Renal pelvis (tissue), 4 donors: Measurements from ENCODE around the gene NLE1. TPM values are rescaled to one million over a fixed set of nuclear protein-coding genes. Genes with fewer than 3 reads are reported as not detected.
A peak's percentile ranks its signal among the peaks of the same experiment; 100 is the strongest.

Experiments used
- DNase-seq: peaks from one replicate; pipeline ENCODE4 v3.0.0-alpha.2; 2013
- polyA plus RNA-seq, 3 donors: library from polyadenylated mRNA; unstranded; fragments of 120-200 nt; gene quantifications; one replicate each; pipeline ENCODE4 v1.2.1, GENCODE V29; 2013; ENCODE audit not compliant: insufficient read length in 3 of 3

NLE1 gene
- polyA plus RNA-seq, 3 donors, result 16.7 to 19.8 (median 18.5) TPM

DNA sequence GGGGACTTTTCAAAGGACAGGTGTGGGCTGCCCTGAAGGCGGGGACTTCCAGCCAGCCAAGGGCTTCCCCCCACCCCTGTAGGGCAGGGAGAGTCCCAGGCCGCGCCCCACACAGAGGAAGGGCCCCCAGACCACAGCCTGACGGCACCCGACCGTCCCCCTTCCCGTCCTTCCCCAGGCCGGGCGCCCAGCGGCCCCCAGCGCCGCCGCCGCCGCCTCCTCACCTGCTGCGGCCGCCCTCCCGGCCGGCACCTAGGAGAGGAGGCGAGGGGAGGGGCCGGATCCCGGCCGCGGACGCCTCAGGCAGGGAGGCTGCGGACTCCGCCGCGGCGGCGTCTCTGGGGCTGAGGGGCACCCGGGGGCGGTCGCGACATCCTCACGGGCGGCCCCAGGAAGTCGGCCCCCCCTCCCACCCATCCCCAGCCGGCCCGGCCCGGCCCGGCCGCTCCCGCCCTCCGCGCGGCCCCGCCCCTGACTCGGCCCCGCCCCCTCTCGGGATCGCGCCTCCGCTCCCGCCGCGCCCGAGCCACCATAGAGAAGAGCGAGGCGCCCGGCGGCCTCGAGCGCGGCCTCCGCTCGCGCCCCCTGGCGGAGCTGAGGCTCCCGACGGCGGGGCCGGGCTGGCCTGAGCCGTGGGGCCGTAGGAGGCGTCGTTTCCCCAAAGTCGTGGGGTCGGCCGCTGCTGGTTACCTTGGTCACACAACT lies 53.1 kb downstream of the NLE1 start:
- peak; percentile 86 for DNase-seq

DNA sequence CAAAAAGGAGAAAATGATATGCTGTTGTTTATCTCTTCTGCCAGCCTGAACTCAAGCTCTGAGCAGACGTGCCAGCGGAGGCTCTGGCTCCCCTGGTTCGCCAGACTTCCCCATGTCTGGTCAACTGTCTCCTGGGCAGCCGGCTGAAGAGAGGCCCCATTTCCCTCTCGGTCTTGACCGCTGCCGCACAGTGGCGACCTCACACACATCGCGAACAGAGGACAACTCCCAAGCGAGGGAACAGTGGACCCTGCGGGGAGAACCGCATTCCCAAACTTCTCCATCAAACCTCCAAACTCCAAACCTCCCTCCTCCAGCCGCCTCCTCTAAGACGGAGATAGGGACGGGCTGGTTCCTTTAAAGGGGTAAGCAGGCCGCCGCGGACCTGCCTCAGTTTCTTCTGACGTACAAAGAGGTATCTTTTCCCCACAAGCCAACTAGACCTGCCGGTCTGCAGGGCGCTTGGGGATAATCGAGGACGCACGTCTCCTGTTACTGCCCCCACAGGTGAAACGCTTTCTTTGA lies 53.7 kb downstream of the NLE1 start:
- DNase-seq, result peak; percentile 49

DNA sequence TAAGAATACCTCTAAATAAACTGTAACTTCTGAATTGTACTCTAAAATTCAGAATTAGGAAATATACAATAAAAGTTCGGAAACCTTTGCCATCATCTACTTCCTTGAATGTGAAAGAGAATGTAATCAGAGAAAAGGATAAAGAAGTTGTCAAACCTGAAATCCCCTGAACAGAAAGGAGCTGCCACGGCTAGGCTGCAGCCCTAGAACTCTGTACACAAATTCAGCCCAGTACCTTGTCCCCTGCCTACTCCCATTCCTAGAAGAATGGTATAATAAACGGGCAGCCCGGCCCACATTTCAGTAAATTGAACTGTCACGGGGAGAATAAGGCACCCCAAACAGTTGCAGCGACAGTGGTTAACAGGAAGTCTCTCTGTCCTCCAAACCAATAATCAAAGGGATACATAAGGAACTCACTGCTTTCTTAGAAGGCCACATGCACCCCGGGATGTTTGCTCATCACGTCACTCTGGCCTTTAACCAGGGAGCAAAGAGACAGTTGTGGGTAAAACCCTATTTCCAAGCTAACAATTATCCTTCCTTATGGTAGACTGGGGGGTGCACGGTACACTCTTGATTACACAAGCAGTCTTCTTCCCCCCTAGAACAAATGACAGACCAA lies 54.3 kb downstream of the NLE1 start:
- no peak for DNase-seq

DNA sequence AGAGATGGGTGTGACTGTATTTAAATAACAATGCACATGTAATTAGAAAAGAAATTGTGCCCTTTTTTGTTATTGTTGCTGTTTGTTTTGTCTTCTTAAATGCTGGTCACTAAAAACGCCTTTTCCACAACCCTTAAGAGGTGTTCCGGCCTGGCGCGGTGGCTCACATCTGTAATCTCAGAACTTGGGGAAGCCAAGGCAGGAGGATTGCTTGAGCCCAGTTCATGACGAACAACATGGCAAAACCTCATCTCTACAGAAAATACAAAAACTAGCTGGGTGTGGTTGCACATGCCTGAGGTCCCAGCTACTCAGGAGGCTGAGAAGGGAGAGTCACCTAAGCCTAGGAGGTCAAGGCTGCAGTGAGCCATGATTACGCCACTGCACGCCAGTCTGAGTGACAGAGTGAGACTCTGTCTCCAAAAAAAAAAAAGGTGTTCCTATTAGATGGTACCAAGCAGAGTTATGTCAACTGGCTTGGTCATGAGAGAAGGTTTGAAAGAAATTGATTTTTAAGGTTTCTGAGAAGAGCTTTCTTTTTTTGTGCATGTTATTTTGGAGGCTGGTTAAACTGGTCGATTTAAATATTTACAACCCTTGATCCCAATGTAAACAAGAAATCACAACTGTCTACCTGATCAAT lies 55.1 kb downstream of the NLE1 start:
- DNase-seq, result no peak

DNA sequence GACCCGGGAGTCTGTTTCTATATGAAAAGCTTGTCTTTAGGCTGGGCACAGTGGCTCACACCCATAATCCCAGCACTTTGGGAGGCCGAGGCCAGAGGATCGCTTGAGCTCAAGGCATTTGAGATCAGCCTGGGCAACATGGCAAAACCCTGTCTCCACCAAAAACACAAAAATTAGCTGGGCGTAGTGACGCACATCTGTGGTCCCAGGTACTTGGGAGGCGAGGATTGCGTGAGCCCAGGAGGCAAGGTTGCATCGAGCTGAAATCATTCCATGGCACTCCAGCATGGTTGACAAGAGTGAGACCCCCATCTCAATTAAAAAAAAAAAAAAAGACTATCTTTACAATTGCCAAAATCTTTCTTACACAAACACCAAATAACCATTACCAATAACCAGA lies 55.9 kb downstream of the NLE1 start:
- DNase-seq, result no peak

DNA sequence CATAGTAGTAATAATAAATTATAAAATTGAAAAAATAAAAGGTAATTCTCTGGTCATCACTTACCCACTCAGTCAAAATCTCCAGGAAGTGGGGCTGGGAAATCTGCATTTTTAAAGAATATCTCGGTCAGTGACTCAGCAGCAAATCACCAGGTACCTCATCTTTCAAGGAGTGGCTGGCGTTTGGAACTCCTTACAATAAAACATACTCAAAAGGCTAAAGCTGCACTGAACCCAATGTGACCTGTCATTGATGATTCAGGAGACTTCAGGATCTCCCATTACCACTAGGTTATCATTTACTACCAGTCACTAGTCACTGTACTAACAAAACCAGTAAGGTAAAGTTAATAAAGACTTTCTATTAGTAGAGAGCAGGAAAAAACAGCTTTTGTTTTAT lies 57.1 kb downstream of the NLE1 start:
- DNase-seq, result no peak

DNA sequence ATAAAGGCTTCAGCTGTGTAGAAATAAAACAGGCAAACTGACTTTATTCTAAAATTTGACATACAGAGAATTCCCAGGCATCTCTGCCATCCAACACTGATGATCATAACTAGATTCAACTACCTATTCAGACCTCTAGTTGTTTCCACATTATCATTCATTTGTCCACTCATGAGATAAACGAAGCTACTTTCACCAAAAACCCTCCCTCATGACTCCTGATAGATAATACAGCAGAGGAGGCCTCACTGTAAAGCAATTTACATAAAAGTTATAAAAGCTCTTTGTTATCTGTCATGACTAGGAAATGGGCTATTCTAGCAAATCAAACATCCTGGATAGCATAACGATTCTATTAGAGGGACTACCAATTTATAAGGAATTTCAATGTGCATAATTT lies 59.0 kb downstream of the NLE1 start:
- no peak for DNase-seq

DNA sequence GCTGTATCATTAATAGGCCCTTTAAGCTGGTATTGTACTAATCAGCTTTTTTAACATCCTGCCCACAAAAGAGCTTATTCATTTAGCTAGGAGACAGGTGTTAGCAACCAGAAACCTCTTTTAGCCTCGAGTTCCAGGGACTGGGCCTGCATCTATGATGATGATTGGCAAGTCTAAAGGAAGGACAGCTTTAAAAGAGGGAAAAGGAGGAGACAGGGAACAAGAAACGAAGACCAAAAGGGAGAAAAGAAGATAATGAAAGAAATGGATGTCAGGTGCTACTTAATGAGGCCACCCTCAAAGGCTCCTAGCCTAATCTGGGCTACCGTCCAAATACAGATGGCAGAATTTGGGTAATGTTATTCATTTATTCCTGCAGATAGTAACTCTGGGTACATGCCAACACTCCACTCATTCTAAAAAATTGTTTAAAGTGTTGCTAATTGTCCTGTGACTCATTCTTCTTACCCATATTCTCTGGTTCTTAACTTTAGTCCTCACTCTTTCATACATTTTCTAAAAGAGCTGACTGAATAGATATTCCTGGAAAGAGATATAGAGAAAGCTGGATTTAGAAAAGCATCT lies 59.9 kb downstream of the NLE1 start:
- no peak for DNase-seq

DNA sequence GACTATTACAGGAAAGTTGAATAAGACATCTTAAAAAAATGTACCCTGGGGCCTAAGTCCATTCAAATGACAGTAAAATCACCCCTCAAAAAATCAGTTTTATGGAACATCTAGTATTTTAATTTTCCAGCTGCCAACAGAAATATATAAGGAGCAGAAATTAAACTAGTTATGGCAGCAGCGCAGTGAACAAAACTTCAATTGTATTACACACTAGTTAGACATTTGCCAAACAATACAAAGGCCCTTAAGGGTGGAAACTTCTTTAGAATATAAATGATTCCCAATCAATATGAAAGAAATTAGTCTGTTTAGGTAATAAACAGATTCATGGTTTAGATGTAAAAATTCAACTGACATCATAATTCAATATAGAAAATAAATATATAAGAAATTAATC lies 60.5 kb downstream of the NLE1 start:
- no peak for DNase-seq

DNA sequence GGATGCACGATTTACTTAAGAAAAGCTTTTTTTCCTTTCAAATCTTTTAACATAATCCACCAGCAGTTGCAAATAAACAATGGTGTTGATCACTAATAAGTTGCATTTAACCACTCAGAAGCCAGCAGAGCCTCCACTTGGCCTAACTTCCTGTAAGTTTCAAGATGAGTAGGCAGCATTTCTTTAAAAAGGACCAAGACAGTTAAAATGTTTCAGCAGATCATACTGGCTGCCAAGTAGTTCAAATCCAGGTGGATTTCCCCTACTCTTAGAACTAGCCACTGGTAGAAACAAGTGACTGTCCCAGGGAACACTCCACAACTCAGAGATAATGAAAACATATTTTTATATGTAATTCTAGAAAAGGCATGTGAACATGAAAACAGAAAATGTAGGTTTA lies 61.6 kb downstream of the NLE1 start:
- no peak for DNase-seq

DNA sequence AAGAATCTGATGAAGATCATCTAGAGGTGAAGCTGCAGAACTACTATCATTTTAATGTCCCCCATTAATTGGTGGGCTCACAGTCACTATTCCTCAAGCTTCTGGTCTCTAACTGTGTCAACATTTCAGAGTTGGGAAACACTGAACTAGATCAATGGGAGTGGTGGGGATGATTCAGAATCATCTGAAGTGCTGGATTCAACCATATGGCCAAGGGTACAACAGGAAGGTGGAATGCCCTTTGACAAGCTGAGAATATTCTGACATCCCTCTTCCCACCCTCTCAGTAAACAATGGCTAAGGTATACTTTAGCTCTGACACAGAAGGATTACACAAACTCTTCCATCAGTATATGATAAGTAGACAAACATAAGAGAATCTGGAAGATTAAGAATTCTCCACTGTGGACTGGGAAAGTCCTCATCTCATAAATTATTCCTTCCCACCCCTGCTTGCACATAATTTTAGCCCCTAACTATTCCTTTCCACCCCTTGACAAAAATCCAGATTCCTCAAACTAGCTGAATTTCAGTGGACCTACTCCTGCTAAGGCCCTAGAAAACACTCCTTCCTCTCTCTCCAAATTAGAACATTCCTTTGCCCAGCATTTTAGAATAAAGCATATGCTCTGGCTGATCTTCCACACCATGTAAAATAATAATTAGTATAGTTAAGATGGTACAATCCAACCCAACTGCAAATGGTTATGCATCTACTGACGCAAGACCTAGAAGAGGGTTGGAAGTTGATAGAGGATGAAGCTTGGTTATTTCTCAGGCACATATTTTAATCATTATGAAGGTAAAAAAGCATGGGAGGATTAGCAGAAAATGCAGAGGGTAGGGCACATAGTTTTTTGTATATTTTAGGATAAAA lies 62.3 kb downstream of the NLE1 start:
- DNase-seq, result no peak

Other genes starting within 250 kb of the NLE1 start
- gene CCT6B, start 180.8 kb downstream of the NLE1 start, polyA plus RNA-seq, result 1 to 10 TPM; 4.6 to 5.2 (median 5.2) TPM
- gene ZNF830, start 180.8 kb downstream of the NLE1 start, polyA plus RNA-seq, result 10 to 100 TPM; 22.5 to 25.1 (median 23.1) TPM
- gene LIG3, start 161.8 kb downstream of the NLE1 start, polyA plus RNA-seq, result 10 to 100 TPM; 34.0 to 51.6 (median 42.5) TPM
- 10 to 100 TPM; 21.7 to 25.7 (median 24.7) TPM for gene RFFL, start 78.6 kb downstream of the NLE1 start, polyA plus RNA-seq
- 10 to 100 TPM; 11.9 to 15.7 (median 15.2) TPM for gene RAD51D, start 22.4 kb downstream of the NLE1 start, polyA plus RNA-seq
- gene FNDC8, start 20.7 kb downstream of the NLE1 start, polyA plus RNA-seq, result under 1 TPM; 0.11 to 0.32 (median 0.25) TPM
- gene UNC45B, start 5.5 kb upstream of the NLE1 start, polyA plus RNA-seq, result under 1 TPM; 0.09 to 0.23 (median 0.16) TPM
- gene SLC35G3, start 52.1 kb upstream of the NLE1 start, polyA plus RNA-seq, result not detected
- 10 to 100 TPM; 11.1 to 17.0 (median 15.3) TPM for gene SLFN5, start 100.8 kb upstream of the NLE1 start, polyA plus RNA-seq
- gene SLFN11, start 231.3 kb upstream of the NLE1 start, polyA plus RNA-seq, result 10 to 100 TPM in 2 of 3 donors, 1 to 10 TPM in 1; 9.5 to 16.8 (median 12.2) TPM